HG03342 (cell line): ENCODE data around the gene FOXP3.

ENCODE experiments used
- ATAC-seq: cut with Tn5 transposase; IDR thresholded peaks from one replicate; pipeline ENCODE4 v1.9.1; 2021; ENCODE audit warnings: mild to moderate bottlenecking, moderate library complexity; ENCODE audit not compliant: unreplicated experiment

FOXP3 gene

GRCh38 chrX:49276671-49277534 lies 12.4 kb upstream of the FOXP3 start:
- ATAC-seq, result no peak

DNA sequence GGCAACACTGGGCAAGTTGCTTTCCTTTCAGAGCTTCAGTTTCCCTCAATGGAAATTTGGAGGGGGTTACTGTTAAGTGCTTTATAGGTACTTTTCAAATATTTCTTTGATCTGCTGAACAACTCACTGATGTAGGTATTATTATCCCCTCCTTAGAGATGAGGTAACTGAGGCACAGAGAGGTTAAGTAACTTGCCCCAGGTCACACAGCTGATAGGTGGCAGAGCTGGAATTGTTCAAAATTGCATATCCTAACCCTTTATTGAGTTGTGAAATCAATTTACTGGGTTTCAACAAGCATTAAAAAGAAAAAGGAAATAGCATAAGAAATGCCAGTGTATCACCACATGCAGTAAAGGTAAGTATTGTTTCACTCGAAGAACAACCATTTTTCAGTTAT lies 11.7 kb upstream of the FOXP3 start:
- no peak for ATAC-seq

GRCh38 chrX:49273181-49273727 lies 8.7 kb upstream of the FOXP3 start:
- no peak for ATAC-seq

GRCh38 chrX:49272421-49272820 lies 7.9 kb upstream of the FOXP3 start:
- ATAC-seq, result no peak

DNA sequence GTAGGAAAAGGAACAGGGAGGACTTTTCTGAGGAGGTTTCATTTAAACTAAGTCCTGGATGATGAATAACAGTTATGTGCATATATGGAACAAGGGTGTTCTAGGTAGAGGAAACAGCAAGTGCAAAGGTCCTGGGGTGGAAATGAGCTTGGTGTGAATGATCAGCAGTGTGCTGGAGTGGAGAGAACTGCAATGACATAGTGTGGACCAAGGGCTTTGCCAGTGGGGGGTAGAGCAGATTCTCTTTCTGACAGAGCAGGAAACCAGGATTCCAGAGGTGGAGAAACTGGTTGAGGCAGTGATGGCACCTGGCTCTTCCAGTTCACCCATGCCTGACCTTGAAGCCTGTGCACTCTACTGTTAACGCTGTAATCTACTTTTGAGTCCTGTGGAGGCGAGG lies 6.8 kb upstream of the FOXP3 start:
- ATAC-seq, result no peak

DNA sequence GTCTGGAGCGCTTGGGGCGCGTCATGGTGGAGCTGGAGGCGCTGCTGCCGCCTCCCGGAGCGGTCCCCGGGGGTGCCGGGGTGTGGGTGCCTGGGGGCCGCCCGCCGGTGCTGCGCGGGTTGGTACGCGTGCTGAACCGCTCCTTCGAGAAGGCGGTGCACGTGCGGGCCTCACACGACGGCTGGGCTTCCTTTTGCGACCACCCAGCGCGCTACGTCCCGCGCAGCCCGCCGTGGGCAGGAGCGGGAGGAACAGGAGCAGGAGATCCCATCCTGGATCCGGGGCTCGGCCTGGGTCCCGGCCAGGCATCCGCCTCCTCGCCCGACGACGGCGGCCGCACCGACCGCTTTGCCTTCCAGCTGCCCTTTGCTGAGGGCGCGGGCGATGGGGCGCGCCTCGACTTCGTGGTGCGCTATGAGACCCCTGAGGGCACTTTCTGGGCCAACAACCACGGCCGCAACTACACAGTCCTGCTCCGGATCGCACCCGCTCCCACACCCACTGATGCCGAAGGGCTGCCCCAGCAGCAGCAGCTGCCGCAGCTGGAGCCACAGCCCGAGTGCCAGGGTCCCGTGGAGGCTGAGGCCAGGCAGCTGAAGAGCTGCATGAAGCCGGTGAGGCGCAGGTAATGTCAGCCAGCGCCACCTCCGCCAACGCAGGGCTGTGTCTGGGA lies 5.9 kb upstream of the FOXP3 start:
- no peak for ATAC-seq

DNA sequence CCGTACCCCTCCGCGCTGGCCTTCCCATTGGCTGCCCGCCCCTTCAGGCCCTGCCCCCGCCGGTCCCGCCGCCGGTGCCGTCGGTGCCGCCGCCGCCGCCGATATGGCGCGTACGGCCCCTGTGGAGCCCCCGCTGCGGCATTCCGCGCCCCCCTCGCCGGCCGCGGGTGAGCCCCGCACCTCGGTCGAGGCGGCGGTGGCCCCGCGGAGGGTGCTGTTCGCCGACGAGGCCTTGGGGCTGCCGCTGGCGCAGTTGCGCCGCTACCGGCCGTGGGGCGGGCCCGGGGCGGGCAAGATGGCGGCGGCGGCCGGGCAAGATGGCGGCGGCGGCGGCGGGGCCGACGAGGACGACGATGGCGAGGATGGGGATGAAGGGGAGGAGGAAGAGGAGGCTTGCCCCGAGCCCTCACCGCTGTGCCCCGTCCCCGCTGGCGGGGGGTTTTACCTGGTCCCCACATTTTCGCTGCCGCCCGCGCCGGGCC lies 5.3 kb upstream of the FOXP3 start, which contains the start of gene PPP1R3F:
Gene PPP1R3F, plus strand, starts transcription at position 27 of the 482 bp plus-strand sequence. Its CDS starts 77 bp downstream, at position 104.
- ATAC-seq, result peak; percentile 19

GRCh38 chrX:49269010-49269766 lies 4.7 kb upstream of the FOXP3 start:
- peak; percentile 85 for ATAC-seq

- no peak for ATAC-seq
These were observed 4.1 kb upstream of the FOXP3 start for GRCh38 chrX:49268702-49269009.

- no peak for ATAC-seq
These were observed 2.3 kb upstream of the FOXP3 start for GRCh38 chrX:49266523-49267445.

GRCh38 chrX:49263631-49264030 lies 879 bp downstream of the FOXP3 start:
- no peak for ATAC-seq

DNA sequence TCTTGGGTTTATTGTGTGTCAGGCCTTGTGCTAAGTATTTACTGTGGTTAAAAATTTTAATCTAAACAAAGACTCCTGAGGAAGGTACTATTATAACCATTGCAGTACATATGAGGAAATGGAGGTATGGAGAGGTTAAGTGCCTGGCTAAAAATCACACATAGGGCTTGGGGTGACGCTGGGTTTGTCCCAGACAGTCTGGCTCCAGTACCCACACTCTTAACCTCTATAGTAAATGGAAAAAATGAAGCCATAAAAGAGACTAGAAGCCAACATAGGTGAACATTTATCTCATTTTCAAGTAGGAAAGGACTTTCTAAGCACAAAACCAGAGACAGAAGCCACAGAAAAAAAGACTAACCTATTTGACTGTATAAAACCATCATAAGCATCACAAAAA lies 1.9 kb downstream of the FOXP3 start:
- no peak for ATAC-seq

- no peak for ATAC-seq
These were observed 4.1 kb downstream of the FOXP3 start for GRCh38 chrX:49260221-49260985.

DNA sequence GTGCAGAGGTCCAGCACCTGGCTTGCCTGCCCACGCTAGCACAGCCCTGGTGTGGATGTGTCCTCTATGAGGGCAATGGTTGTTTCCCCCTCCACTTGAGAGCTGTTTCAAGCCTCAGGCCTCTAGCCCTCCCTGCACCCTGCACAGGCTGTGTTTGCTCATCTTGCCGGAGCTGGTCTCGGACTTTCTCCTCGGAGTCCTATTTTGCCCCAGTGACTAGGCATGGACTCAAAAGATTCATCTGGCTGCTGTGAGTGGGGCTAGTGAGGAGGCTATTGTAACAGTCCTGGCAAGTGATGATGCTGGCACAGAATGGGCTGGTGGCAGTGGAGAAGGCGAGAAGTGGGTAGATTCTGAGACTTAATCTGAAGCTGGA lies 5.8 kb downstream of the FOXP3 start:
- no peak for ATAC-seq

DNA sequence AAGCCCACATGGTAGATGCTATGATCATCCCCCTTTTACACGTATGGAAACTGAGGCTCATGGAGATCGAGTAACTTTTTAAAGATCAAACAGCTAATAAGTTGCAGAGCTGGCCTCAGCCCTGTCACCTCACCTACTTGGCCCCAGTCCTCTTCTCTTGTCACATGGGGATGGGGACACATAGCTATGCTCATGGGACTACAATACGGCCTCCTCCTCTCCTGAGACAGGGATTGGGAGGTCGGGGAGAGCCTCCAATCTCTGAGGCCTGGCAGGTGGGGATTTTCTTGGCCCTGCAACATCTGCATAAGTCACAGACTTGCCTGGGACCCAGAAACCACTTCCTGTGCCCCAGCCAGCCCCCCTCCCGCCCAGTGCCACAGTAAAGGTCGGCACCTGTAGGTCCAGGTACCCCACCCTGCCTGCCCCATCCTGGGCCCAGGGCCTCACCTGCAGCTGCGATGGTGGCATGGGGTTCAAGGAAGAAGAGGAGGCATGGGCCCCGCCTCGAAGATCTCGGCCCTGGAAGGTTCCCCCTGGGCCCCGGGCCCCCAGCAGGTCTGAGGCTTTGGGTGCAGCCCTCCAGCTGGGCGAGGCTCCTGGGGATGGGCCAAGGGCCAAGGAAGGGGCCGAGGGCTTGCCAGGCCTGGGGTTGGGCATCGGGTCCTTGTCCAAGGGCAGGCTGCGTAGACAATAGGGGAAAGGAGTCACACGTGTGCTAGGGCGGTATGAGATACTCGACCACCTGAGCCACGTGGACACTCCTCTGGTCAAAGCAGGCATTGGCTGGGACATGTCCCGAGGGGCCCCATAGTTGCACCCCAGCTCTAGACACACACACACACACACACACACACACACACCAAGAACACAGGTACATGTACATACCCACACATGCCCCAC lies 6.4 kb downstream of the FOXP3 start:
- no peak for ATAC-seq

GRCh38 chrX:49257074-49257790 lies 7.3 kb downstream of the FOXP3 start:
- no peak for ATAC-seq

DNA sequence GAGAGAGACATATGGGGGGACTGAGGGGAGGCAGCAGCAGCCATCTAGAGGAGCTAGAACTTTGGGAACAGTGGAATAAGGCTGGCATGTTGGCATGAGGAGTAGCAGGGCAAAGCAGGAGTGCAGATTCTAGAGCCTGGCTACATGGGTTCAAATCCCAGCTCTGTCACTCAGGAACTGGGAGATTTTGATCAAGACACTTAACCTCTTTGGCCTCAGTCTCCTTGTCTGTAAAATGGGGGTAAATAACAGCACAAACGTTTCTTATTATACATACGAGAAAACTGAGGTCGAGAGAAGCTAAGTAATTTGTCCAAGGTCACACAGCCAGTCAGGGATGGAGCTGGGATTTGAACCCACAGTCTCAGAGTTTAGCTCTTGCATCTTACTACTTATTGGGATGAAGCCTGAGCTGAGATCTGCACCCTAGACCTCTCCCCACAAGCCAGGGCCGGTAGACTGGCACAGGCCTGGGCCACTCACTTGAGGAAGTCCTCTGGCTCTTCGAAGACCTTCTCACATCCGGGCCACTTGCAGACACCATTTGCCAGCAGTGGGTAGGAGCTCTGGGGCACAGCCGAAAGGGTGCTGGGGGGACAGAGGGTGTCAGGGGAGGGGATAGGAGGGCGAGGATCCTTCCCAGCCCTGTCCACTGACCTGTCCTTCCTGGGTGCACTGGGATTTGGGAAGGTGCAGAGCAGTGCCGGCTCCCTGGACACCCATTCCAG lies 8.1 kb downstream of the FOXP3 start:
- ATAC-seq, result no peak
